Measurements from ENCODE around the gene CDK5. TPM values are rescaled to one million over a fixed set of nuclear protein-coding genes. Genes with fewer than 3 reads are reported as not detected.
A peak's percentile ranks its signal among the peaks of the same experiment; 100 is the strongest.

Gene CDK5
- total and polyA plus RNA-seq, 2 donors (not counting 1 experiment from before 2014, with no cell fraction given): 8.2 to 8.4 TPM

DNA sequence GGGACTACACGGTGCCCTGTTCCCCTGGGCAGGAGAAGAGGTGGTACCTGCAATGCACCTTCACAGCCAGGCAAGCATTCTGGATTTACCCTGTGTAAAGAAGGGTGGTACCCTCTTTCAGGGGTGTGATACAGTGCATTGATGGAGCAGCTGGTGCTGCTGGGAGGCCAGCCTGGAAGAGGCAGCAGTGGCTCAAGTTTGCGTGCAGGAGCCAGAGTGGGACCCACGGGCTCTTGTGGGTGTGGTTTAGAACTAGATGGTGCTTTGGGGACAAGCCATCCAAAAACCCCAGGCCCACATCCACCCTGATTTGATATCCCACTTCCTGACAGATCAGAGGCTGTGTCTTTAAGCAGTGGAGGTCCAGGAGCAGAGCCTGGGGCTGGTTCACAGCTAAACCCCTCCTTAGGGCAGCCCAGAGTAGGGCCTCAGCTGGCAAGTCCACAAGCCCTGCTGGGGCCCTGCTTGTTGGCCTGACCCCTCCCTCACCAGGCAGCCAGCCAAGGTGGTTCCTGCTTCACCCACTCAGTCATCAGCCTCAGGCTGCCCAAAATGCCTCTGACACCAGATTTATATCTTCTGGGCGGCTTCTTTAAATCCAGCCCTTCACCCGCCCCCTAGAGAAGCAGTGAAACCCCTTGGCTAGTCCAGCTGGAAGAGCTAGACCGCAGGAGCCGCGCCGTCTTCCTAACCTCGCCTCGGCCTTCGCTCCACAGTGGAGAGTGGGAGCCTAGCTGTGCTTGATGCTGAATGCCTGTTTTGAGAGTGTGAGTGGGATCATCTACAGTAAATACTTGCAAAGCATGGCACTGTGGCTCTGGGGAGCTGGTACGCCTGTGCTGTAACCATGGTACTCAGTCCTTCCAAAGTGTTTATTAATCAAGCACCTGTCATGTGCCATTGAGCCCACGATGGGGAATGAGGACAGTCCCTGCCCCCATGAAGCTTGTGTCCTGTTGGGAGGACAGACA, 10.8 kb downstream of the CDK5 start:
- DNase-seq (no peak), ATAC-seq (ENCODE audit: low read depth) (no peak)
- Histone ChIP-seq H3K79me2 (ENCODE audit: control insufficient read depth, insufficient read depth, low read length) (no peaks in the 10 kb centered on the region), H3K9me3 (ENCODE audit: control extremely low read depth in 1 of 3, control insufficient read depth in 2 of 3, insufficient read depth in 1 of 3, low read length in 2 of 3) (no peaks in the 10 kb centered on the region), H3K27me3 (replicated peaks in 1 of 4; ENCODE audit: control extremely low read depth in 1 of 4, control insufficient read depth in 3 of 4, insufficient read depth in 4 of 4, low read length in 3 of 4) (peaks cover 0 to 8% (median 2%) of the 10 kb centered on the region in 4 experiments), H3K4me2 (replicated peaks; ENCODE audit: low read depth, low read length, poor library complexity, severe bottlenecking) (no peak overlapping the region), H3K9ac (ENCODE audit: low read length) (no peak overlapping the region), H4K20me1 (ENCODE audit: control insufficient read depth, insufficient read depth, low read length, poor library complexity, severe bottlenecking) (no peaks in the 10 kb centered on the region), H3K4me3 (ENCODE audit: control extremely low read depth in 1 of 5, extremely low read depth in 1 of 5, insufficient read depth in 1 of 5, low read depth in 2 of 5, low read length in 4 of 5) (no peak overlapping the region), H3K36me3 (replicated peaks in 1 of 2; ENCODE audit: control extremely low read depth in 1 of 2, control insufficient read depth in 1 of 2, extremely low read depth in 1 of 2, insufficient read depth in 2 of 2, low read length in 1 of 2) (no peaks in the 10 kb centered on the region), H3K4me1 (ENCODE audit: control insufficient read depth in 2 of 2, insufficient read depth in 2 of 2, low read length in 2 of 2) (no peaks in the 10 kb centered on the region), H2AFZ (ENCODE audit: insufficient read depth, low read depth, low read length, poor library complexity, severe bottlenecking) (no peak overlapping the region), H3K27ac (ENCODE audit: low read length in 2 of 2) (no peak overlapping the region)
- no peaks in the 10 kb centered on the region for H3K9me3 Mint-ChIP-seq (ENCODE audit: insufficient read depth)
- peak overlapping the region; percentile 4 for H3K27ac Mint-ChIP-seq
- intact Hi-C loops (cut with micrococcal nuclease): no loop called here
- ChIA-PET POLR2A (interaction anchor here (1.0 kb wide), 1 partner anchor 12 kb away, joined by 4 read pairs; no protein-coding TSS in a partner anchor), CTCF (no interaction called here)
- peaks cover 2% of the 10 kb centered on the region for H3K4me1 Mint-ChIP-seq
- no peaks in the 10 kb centered on the region for H3K27me3 Mint-ChIP-seq
- no peak overlapping the region for H3K4me3 Mint-ChIP-seq
- 62% methylated on average over 11 of the region's 14 CpGs for WGBS (ENCODE audit: insufficient coverage)
- TF ChIP-seq, protein P1, sequence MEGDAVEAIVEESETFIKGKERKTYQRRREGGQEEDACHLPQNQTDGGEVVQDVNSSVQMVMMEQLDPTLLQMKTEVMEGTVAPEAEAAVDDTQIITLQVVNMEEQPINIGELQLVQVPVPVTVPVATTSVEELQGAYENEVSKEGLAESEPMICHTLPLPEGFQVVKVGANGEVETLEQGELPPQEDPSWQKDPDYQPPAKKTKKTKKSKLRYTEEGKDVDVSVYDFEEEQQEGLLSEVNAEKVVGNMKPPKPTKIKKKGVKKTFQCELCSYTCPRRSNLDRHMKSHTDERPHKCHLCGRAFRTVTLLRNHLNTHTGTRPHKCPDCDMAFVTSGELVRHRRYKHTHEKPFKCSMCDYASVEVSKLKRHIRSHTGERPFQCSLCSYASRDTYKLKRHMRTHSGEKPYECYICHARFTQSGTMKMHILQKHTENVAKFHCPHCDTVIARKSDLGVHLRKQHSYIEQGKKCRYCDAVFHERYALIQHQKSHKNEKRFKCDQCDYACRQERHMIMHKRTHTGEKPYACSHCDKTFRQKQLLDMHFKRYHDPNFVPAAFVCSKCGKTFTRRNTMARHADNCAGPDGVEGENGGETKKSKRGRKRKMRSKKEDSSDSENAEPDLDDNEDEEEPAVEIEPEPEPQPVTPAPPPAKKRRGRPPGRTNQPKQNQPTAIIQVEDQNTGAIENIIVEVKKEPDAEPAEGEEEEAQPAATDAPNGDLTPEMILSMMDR (IDR thresholded peaks at IDR 0.05): no peak
- TF ChIP-seq EZH2 (IDR thresholded peaks at IDR 0.05; ENCODE audit: borderline replicate concordance, insufficient read depth, low read depth, low read length, poor library complexity, severe bottlenecking): no peak

DNA sequence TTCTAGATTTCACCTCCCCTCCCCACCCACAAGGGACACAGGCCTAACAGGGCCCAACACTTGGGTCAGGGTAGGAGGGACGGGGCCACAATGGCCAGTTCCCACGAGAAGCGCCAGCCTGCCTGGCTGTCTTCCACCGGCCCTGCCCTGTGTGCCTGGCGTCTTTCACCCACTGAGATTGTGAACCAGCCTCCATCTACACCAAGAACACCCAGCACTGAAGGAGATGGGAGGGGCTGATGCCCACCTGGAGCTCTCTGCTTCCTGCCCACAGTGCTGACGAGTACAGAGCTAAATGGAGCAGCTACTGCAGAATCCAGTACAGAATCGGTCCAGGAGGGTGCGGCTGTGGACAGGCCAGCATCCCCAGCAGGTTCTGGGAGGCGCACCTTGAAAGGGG, 11.7 kb downstream of the CDK5 start:
- intact Hi-C loops (cut with micrococcal nuclease): no loop called here
- no peaks in the 10 kb centered on the region for H3K4me1 Mint-ChIP-seq
- Histone ChIP-seq H3K4me3 (ENCODE audit: control extremely low read depth in 1 of 5, extremely low read depth in 1 of 5, insufficient read depth in 1 of 5, low read depth in 2 of 5, low read length in 4 of 5) (no peak overlapping the region), H3K4me2 (replicated peaks; ENCODE audit: low read depth, low read length, poor library complexity, severe bottlenecking) (no peak overlapping the region), H3K9ac (ENCODE audit: low read length) (no peak overlapping the region), H2AFZ (ENCODE audit: insufficient read depth, low read depth, low read length, poor library complexity, severe bottlenecking) (no peak overlapping the region), H3K4me1 (ENCODE audit: control insufficient read depth in 2 of 2, insufficient read depth in 2 of 2, low read length in 2 of 2) (no peaks in the 10 kb centered on the region), H3K27ac (ENCODE audit: low read length in 2 of 2) (no peak overlapping the region), H3K27me3 (replicated peaks in 1 of 4; ENCODE audit: control extremely low read depth in 1 of 4, control insufficient read depth in 3 of 4, insufficient read depth in 4 of 4, low read length in 3 of 4) (peaks cover 0 to 3% (median 0%) of the 10 kb centered on the region in 4 experiments), H3K36me3 (replicated peaks in 1 of 2; ENCODE audit: control extremely low read depth in 1 of 2, control insufficient read depth in 1 of 2, extremely low read depth in 1 of 2, insufficient read depth in 2 of 2, low read length in 1 of 2) (no peaks in the 10 kb centered on the region), H3K79me2 (ENCODE audit: control insufficient read depth, insufficient read depth, low read length) (no peaks in the 10 kb centered on the region), H4K20me1 (ENCODE audit: control insufficient read depth, insufficient read depth, low read length, poor library complexity, severe bottlenecking) (no peaks in the 10 kb centered on the region), H3K9me3 (ENCODE audit: control extremely low read depth in 1 of 3, control insufficient read depth in 2 of 3, insufficient read depth in 1 of 3, low read length in 2 of 3) (no peaks in the 10 kb centered on the region)
- H3K27ac Mint-ChIP-seq: no peak overlapping the region
- TF ChIP-seq, protein P1 (IDR thresholded peaks at IDR 0.05): no peak
- no peak for TF ChIP-seq EZH2 (IDR thresholded peaks at IDR 0.05; ENCODE audit: borderline replicate concordance, insufficient read depth, low read depth, low read length, poor library complexity, severe bottlenecking)
- no peak for ATAC-seq (ENCODE audit: low read depth)
- DNase-seq: no peak
- no peak overlapping the region for H3K4me3 Mint-ChIP-seq
- no peaks in the 10 kb centered on the region for H3K27me3 Mint-ChIP-seq
- WGBS (ENCODE audit: insufficient coverage): 93% methylated on average over 9 of the region's 9 CpGs
- no peaks in the 10 kb centered on the region for H3K9me3 Mint-ChIP-seq (ENCODE audit: insufficient read depth)
- ChIA-PET CTCF (no interaction called here), POLR2A (interaction anchor here (1.0 kb wide), 1 partner anchor 13 kb away, joined by 4 read pairs; no protein-coding TSS in a partner anchor)
